Left lobe of liver (tissue), 2 donors: ENCODE results near the gene FHIT. TPM values are rescaled to one million over a fixed set of nuclear protein-coding genes. Genes with fewer than 3 reads are reported as not detected.
A peak's percentile ranks its signal among the peaks of the same experiment; 100 is the strongest.

ENCODE experiments used
- ATAC-seq: fragments of 200-7000 bp; cut with Tn5 transposase; one replicate; pipeline ENCODE4 v1.9.1; 2020; ENCODE audit warnings: mild to moderate bottlenecking, moderate library complexity
- DNase-seq: peaks from one replicate; pipeline ENCODE4 v3.0.0-alpha.2; 2020; ENCODE audit warnings: low spot score
- total RNA-seq: library from RNA; stranded (reverse); gene quantifications from one replicate; pipeline ENCODE4 v1.2.1, GENCODE V29; 2021
- donor health status: DM: no; HTN: no; CAD: no; lungs with moderate emphysema.
- donor health status: DM: no; HTN: yes; CAD: no.

The FHIT gene
- total RNA-seq, 1 donor from 2014 or later = 5.1 TPM

GRCh38 chr3:60659098-60659497 lies 592.2 kb downstream of the FHIT start:
- ATAC-seq = no peak

GRCh38 chr3:60657972-60658371 lies 593.3 kb downstream of the FHIT start:
- DNase-seq (no peak), ATAC-seq (no peak)

More at GRCh38 chr3:60659098-60659497, 592.2 kb downstream of the FHIT start:
- no peak for DNase-seq

GRCh38 chr3:60652829-60653228 lies 598.4 kb downstream of the FHIT start:
- no peak for ATAC-seq
- no peak for DNase-seq

- DNase-seq = no peak
- ATAC-seq = no peak
Observed at GRCh38 chr3:60651799-60652198, 599.5 kb downstream of the FHIT start.

- DNase-seq (no peak), ATAC-seq (no peak)
Observed at GRCh38 chr3:60650171-60650570, 601.1 kb downstream of the FHIT start.

- ATAC-seq = no peak
Observed at GRCh38 chr3:60645801-60646200, 605.5 kb downstream of the FHIT start.

GRCh38 chr3:60643831-60644230 lies 607.4 kb downstream of the FHIT start:
- ATAC-seq = no peak
- no peak for DNase-seq

More at GRCh38 chr3:60645801-60646200, 605.5 kb downstream of the FHIT start:
- no peak for DNase-seq

GRCh38 chr3:60641354-60641753 lies 609.9 kb downstream of the FHIT start:
- DNase-seq = no peak
- ATAC-seq = no peak

GRCh38 chr3:60636846-60637245 lies 614.4 kb downstream of the FHIT start:
- no peak for DNase-seq

GRCh38 chr3:60633644-60634043 lies 617.6 kb downstream of the FHIT start:
- no peak for ATAC-seq
- no peak for DNase-seq

More at GRCh38 chr3:60636846-60637245, 614.4 kb downstream of the FHIT start:
- ATAC-seq = no peak

GRCh38 chr3:60631509-60631908 lies 619.7 kb downstream of the FHIT start:
- no peak for ATAC-seq

GRCh38 chr3:60630953-60631352 lies 620.3 kb downstream of the FHIT start:
- DNase-seq = no peak
- no peak for ATAC-seq

More at GRCh38 chr3:60631509-60631908, 619.7 kb downstream of the FHIT start:
- DNase-seq = no peak

- ATAC-seq (no peak), DNase-seq (no peak)
Observed at GRCh38 chr3:60629816-60630215, 621.4 kb downstream of the FHIT start.

- ATAC-seq = no peak
- no peak for DNase-seq
Observed at GRCh38 chr3:60622349-60622748, 628.9 kb downstream of the FHIT start.

- no peak for DNase-seq
- peak; percentile 56 for ATAC-seq
Observed at GRCh38 chr3:60617188-60617587, 634.1 kb downstream of the FHIT start.

- ATAC-seq (peak; percentile 80), DNase-seq (no peak)
Observed at GRCh38 chr3:60613769-60614303, 637.4 kb downstream of the FHIT start.

GRCh38 chr3:60610441-60611112 lies 640.7 kb downstream of the FHIT start:
- no peak for ATAC-seq
- no peak for DNase-seq

GRCh38 chr3:60609446-60609845 lies 641.8 kb downstream of the FHIT start:
- DNase-seq (no peak), ATAC-seq (no peak)

- no peak for DNase-seq
- no peak for ATAC-seq
Observed at GRCh38 chr3:60603860-60604259, 647.4 kb downstream of the FHIT start.

- DNase-seq (peak; percentile 72), ATAC-seq (peak; percentile 92)
Observed at GRCh38 chr3:60600848-60601247, 650.4 kb downstream of the FHIT start.

- ATAC-seq (no peak), DNase-seq (no peak)
Observed at GRCh38 chr3:60599586-60599985, 651.7 kb downstream of the FHIT start.

GRCh38 chr3:60598671-60599070 lies 652.6 kb downstream of the FHIT start:
- DNase-seq = no peak
- ATAC-seq = peak; percentile 81

- ATAC-seq (peak; percentile 81), DNase-seq (peak; percentile 86)
Observed at GRCh38 chr3:60594025-60594424, 657.2 kb downstream of the FHIT start.
